Neural cell (in vitro differentiated cells): ENCODE results near the gene PLEKHN1. TPM values are rescaled to one million over a fixed set of nuclear protein-coding genes. Genes with fewer than 3 reads are reported as not detected.
A peak's percentile ranks its signal among the peaks of the same experiment; 100 is the strongest.

ENCODE experiments used
- H2AFZ ChIP-seq: fragments of 200-600, 300-800 bp; sonication (generic), shearing (Covaris generic); 2 replicates; pipeline ENCODE4 v1.6.0; 2014; ENCODE audit warnings: low read depth, mild to moderate bottlenecking, antibody characterized with exemption, low read length, moderate library complexity
- H3F3A ChIP-seq: fragments of 200-600 bp; shearing (Covaris generic); 2 replicates; pipeline ENCODE4 v1.6.1; 2016; ENCODE audit warnings: mild to moderate bottlenecking, moderate library complexity, mixed read lengths, antibody characterized with exemption, low read length; ENCODE audit not compliant: insufficient read depth, poor library complexity, severe bottlenecking
- H3K27ac ChIP-seq: fragments of 200-600, 300-800 bp; sonication (generic), shearing (Covaris generic); 2 replicates; pipeline ENCODE4 v1.5.1; 2014; ENCODE audit warnings: mild to moderate bottlenecking, low read length, moderate library complexity
- H3K27me3 ChIP-seq: fragments of 300-800, 200-600 bp; sonication (generic), shearing (Covaris generic); 2 replicates; pipeline ENCODE4 v1.6.0; 2014; ENCODE audit warnings: mild to moderate bottlenecking, low read depth, low read length, moderate library complexity; ENCODE audit not compliant: insufficient read depth
- H3K36me3 ChIP-seq: fragments of 300-800, 200-600 bp; sonication (generic), shearing (Covaris generic); 2 replicates; pipeline ENCODE4 v1.5.1; 2014; ENCODE audit warnings: mild to moderate bottlenecking, antibody characterized with exemption, low read length, moderate library complexity; ENCODE audit not compliant: insufficient read depth
- H3K4me2 ChIP-seq: fragments of 300-800, 200-600 bp; sonication (generic), shearing (Covaris generic); 2 replicates; pipeline ENCODE4 v1.6.0; 2014; ENCODE audit warnings: mild to moderate bottlenecking, low read length
- H3K4me3 ChIP-seq: fragments of 300-800, 200-600 bp; sonication (generic), shearing (Covaris generic); 2 replicates; pipeline ENCODE4 v1.5.1; 2014; ENCODE audit warnings: mild to moderate bottlenecking, low read length, moderate library complexity
- H3K79me2 ChIP-seq: fragments of 200-600 bp; shearing (Covaris generic); replicated peaks from 2 replicates; pipeline ENCODE4 v1.6.0; 2014; ENCODE audit warnings: mild to moderate bottlenecking, low read length, moderate library complexity; ENCODE audit not compliant: insufficient read depth
- H3K9ac ChIP-seq: fragments of 300-800, 200-600 bp; sonication (generic), shearing (Covaris generic); 2 replicates; pipeline ENCODE4 v1.6.1; 2016; ENCODE audit warnings: mild to moderate bottlenecking, low read length, mixed read lengths
- H3K9me2 ChIP-seq: fragments of 200-600 bp; shearing (Covaris generic); 2 replicates; pipeline ENCODE4 v1.6.1; 2016; ENCODE audit warnings: mild to moderate bottlenecking, low read length, mixed read lengths; ENCODE audit not compliant: insufficient read depth
- H3K9me3 ChIP-seq: fragments of 200-600, 300-800 bp; sonication (generic), shearing (Covaris generic); 2 replicates; pipeline ENCODE4 v1.6.1; 2016; ENCODE audit warnings: mild to moderate bottlenecking, mixed run types, low read length, moderate library complexity, mixed read lengths
- H4K20me1 ChIP-seq: fragments of 200-600 bp; shearing (Covaris generic); 2 replicates; pipeline ENCODE4 v1.6.1; 2016; ENCODE audit warnings: mild to moderate bottlenecking, mixed run types; ENCODE audit not compliant: insufficient read depth
- CTCF ChIP-seq: fragments of 450-650 bp; IDR thresholded peaks from 2 replicates; pipeline ENCODE4 v1.5.1; 2014; ENCODE audit warnings: antibody characterized with exemption, mild to moderate bottlenecking, moderate library complexity; ENCODE audit not compliant: poor library complexity, severe bottlenecking
- EP300 ChIP-seq: fragments of 450-650 bp; conservative IDR thresholded peaks from 2 replicates; pipeline ENCODE4 v1.6.1; 2014; ENCODE audit warnings: antibody characterized with exemption, mild to moderate bottlenecking, moderate library complexity; ENCODE audit not compliant: poor library complexity, severe bottlenecking
- EZH2 ChIP-seq: fragments of 200-600, 300-800 bp; shearing (Covaris generic), sonication (generic); IDR thresholded peaks from 2 replicates; pipeline ENCODE4 v1.6.1; 2014; ENCODE audit warnings: antibody characterized with exemption, low read length, borderline replicate concordance, mild to moderate bottlenecking; ENCODE audit not compliant: insufficient read depth, poor library complexity, severe bottlenecking
- MXI1 ChIP-seq: fragments of 450-650 bp; conservative IDR thresholded peaks from 2 replicates; pipeline ENCODE4 v1.6.1; 2014; ENCODE audit warnings: antibody characterized with exemption, mild to moderate bottlenecking; ENCODE audit not compliant: poor library complexity, severe bottlenecking
- POLR2AphosphoS5 ChIP-seq: IDR thresholded peaks from 2 replicates; pipeline ENCODE4 v1.6.1; 2012
- RAD21 ChIP-seq: fragments of 450-650 bp; conservative IDR thresholded peaks from 2 replicates; pipeline ENCODE4 v1.6.1; 2014; ENCODE audit warnings: antibody characterized with exemption, mild to moderate bottlenecking, moderate library complexity
- REST ChIP-seq: IDR thresholded peaks from 2 replicates; pipeline ENCODE4 v1.6.1; 2012; ENCODE audit warnings: borderline replicate concordance
- SMC3 ChIP-seq: fragments of 450-650 bp; conservative IDR thresholded peaks from 2 replicates; pipeline ENCODE4 v1.6.1; 2014; ENCODE audit warnings: antibody characterized with exemption, mild to moderate bottlenecking, moderate library complexity; ENCODE audit not compliant: poor library complexity
- TAF1 ChIP-seq: IDR thresholded peaks from 2 replicates; pipeline ENCODE4 v1.6.1; 2012; ENCODE audit warnings: low read depth
- polyA plus RNA-seq: library from polyadenylated mRNA; depleted of rRNA; stranded (reverse); fragments of >200 nt; gene quantifications from 2 replicates; pipeline ENCODE4 v1.2.3, GENCODE V29; 2014

The PLEKHN1 gene
- polyA plus RNA-seq, 1 donor from 2014 or later = 1.1 TPM

- Histone ChIP-seq H3K27me3 (peaks cover 49% of the 10 kb centered on the region), H3K36me3 (no peaks in the 10 kb centered on the region), H3K9me3 (no peaks in the 10 kb centered on the region), H3K79me2 (no peaks in the 10 kb centered on the region), H4K20me1 (no peaks in the 10 kb centered on the region), H3K27ac (no peak overlapping the region), H3F3A (no peaks in the 10 kb centered on the region), H3K9ac (no peak overlapping the region), H3K4me3 (no peak overlapping the region), H3K4me2 (no peak overlapping the region), H2AFZ (no peak overlapping the region), H3K9me2 (no peaks in the 10 kb centered on the region)
- no peak for TF ChIP-seq POLR2AphosphoS5
- no peak for TF ChIP-seq MXI1
- no peak for TF ChIP-seq EP300
- no peak for TF ChIP-seq REST
- no peak for TF ChIP-seq CTCF
- TF ChIP-seq TAF1 = no peak
- no peak for TF ChIP-seq SMC3
- no peak for TF ChIP-seq RAD21
- TF ChIP-seq EZH2 = no peak
Measured at GRCh38 chr1:933603-933940, 32.7 kb upstream of the PLEKHN1 start.

- no peaks in the 10 kb centered on the region for H3K36me3 ChIP-seq
- no peaks in the 10 kb centered on the region for H3K79me2 ChIP-seq
- H3K4me2 ChIP-seq = no peak overlapping the region
- H3K27ac ChIP-seq = no peak overlapping the region
- H3K4me3 ChIP-seq = peak overlapping the region; percentile 34
- H4K20me1 ChIP-seq = no peaks in the 10 kb centered on the region
- TF ChIP-seq MXI1 = peak; percentile 22
- no peak for TF ChIP-seq EZH2
- no peaks in the 10 kb centered on the region for H3F3A ChIP-seq
- H2AFZ ChIP-seq = no peak overlapping the region
- peaks cover 46% of the 10 kb centered on the region for H3K27me3 ChIP-seq
- no peaks in the 10 kb centered on the region for H3K9me2 ChIP-seq
- H3K9me3 ChIP-seq = no peaks in the 10 kb centered on the region
- H3K9ac ChIP-seq = peak overlapping the region; percentile 26
Measured at GRCh38 chr1:934991-935750, 31.1 kb upstream of the PLEKHN1 start.
